GM12801 (cell line): Measurements from ENCODE around the gene PHACTR1.

Source experiments
- CTCF ChIP-seq: IDR thresholded peaks from one replicate; pipeline ENCODE4 v1.5.1; 2011; ENCODE audit warnings: control low read depth; ENCODE audit not compliant: insufficient read length; ENCODE audit errors: extremely low read depth

The PHACTR1 gene

GRCh38 chr6:12993283-12993898, 276.8 kb downstream of the PHACTR1 start:
- TF ChIP-seq CTCF = no peak

- no peak for TF ChIP-seq CTCF
Observed at GRCh38 chr6:12995419-12995818, 278.9 kb downstream of the PHACTR1 start.

GRCh38 chr6:13000537-13000936, 284.0 kb downstream of the PHACTR1 start:
- no peak for TF ChIP-seq CTCF

GRCh38 chr6:13001927-13002326, 285.4 kb downstream of the PHACTR1 start:
- TF ChIP-seq CTCF = no peak

- TF ChIP-seq CTCF = no peak
Observed at GRCh38 chr6:13004601-13005000, 288.0 kb downstream of the PHACTR1 start.

GRCh38 chr6:13005994-13006393, 289.4 kb downstream of the PHACTR1 start:
- TF ChIP-seq CTCF = no peak

- TF ChIP-seq CTCF = no peak
Observed at GRCh38 chr6:13006578-13007300, 290.2 kb downstream of the PHACTR1 start.
